SK-N-DZ (cell line): ENCODE measurements around the gene CEMIP. TPM values are rescaled to one million over a fixed set of nuclear protein-coding genes. Genes with fewer than 3 reads are reported as not detected.

ENCODE experiments used
- DNase-seq: peaks from one replicate; pipeline ENCODE4 v3.0.0-alpha.2; 2015; ENCODE audit warnings: low spot score
- polyA plus RNA-seq, 2 experiments: library from polyadenylated mRNA; depleted of rRNA; stranded (reverse); fragments of >200 nt; gene quantifications; 2 replicates each; pipeline ENCODE4 v1.2.3, GENCODE V29; 2014

The CEMIP gene, protein sequence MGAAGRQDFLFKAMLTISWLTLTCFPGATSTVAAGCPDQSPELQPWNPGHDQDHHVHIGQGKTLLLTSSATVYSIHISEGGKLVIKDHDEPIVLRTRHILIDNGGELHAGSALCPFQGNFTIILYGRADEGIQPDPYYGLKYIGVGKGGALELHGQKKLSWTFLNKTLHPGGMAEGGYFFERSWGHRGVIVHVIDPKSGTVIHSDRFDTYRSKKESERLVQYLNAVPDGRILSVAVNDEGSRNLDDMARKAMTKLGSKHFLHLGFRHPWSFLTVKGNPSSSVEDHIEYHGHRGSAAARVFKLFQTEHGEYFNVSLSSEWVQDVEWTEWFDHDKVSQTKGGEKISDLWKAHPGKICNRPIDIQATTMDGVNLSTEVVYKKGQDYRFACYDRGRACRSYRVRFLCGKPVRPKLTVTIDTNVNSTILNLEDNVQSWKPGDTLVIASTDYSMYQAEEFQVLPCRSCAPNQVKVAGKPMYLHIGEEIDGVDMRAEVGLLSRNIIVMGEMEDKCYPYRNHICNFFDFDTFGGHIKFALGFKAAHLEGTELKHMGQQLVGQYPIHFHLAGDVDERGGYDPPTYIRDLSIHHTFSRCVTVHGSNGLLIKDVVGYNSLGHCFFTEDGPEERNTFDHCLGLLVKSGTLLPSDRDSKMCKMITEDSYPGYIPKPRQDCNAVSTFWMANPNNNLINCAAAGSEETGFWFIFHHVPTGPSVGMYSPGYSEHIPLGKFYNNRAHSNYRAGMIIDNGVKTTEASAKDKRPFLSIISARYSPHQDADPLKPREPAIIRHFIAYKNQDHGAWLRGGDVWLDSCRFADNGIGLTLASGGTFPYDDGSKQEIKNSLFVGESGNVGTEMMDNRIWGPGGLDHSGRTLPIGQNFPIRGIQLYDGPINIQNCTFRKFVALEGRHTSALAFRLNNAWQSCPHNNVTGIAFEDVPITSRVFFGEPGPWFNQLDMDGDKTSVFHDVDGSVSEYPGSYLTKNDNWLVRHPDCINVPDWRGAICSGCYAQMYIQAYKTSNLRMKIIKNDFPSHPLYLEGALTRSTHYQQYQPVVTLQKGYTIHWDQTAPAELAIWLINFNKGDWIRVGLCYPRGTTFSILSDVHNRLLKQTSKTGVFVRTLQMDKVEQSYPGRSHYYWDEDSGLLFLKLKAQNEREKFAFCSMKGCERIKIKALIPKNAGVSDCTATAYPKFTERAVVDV (N-terminal part only)
- polyA plus RNA-seq (2014; cell fraction: cytosol; rRNA removed): 0.50 and 1.6 TPM in 2 replicates
- polyA plus RNA-seq (2014; cell fraction: nucleus; rRNA removed): 0.65 and 0.84 TPM in 2 replicates

GRCh38 chr15:80778964-80779657 is at the start of gene CEMIP:
Gene CEMIP, plus strand, starts transcription at chr15:80779370. Its CDS starts 94,510 bp downstream, at chr15:80873880.
- DNase-seq: peak; percentile 73

DNA sequence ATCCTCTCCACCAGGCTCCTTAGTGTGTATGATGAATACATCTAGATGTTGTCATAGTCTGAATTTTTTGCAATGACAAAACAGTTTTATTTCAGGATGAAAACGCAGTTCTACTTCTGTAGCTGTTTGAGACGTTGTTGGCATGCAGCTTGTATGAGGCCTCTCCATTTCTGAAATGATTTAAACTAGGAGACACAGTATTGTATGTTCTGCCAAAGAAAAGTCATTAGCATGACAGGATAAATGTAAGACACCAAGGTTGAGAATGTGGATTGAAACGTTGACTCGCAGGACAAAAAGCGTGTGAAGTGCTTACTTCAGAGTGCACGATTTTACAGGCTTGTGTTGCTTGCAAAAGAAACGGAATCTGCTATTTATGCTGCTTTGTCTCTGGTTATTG is 48.8 kb upstream of the CEMIP start:
- no peak for DNase-seq

GRCh38 chr15:80730926-80731325 is 48.2 kb upstream of the CEMIP start:
- no peak for DNase-seq

GRCh38 chr15:80732167-80732566 is 47.0 kb upstream of the CEMIP start:
- DNase-seq: no peak

- DNase-seq: no peak
Measured at GRCh38 chr15:80732818-80733217, 46.4 kb upstream of the CEMIP start.

DNA sequence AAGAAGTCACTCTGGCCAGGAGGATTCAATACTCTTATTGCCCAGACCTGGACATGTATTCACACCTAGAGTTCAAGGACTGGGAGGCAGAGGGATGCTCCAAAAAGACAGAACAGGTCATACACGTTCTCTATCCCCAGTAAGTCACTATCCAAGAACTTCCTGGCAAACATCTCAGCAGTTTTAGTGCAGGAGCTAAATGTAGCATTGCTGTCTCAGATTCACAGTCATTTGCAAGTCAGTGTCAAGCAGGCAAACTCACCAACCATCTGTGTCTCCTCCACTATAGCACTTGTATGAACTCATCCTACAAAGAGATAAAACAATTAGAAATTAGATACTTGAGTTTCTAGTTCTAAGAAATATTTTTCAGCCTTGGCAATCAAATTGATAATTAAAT is 45.7 kb upstream of the CEMIP start:
- DNase-seq: no peak

DNA sequence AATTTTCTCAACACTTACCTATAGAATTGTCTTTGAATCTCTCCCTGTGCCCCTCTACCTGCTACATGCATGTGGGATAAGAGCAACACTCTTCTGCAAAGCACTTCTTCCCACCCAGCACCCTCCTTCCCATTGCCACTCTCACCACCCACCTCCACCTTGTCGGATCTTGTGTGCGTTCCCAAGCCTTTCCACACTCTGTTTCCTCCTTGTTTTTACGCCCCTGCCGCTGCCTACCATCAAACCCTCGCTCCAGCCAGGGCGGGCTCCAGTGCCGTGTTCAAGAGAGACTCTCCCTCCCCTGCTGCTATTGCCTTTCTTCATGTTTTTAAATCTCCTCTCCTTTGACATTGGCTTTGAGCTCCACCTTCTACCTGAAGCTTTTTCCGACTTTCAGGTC is 43.8 kb upstream of the CEMIP start:
- DNase-seq: no peak

DNA sequence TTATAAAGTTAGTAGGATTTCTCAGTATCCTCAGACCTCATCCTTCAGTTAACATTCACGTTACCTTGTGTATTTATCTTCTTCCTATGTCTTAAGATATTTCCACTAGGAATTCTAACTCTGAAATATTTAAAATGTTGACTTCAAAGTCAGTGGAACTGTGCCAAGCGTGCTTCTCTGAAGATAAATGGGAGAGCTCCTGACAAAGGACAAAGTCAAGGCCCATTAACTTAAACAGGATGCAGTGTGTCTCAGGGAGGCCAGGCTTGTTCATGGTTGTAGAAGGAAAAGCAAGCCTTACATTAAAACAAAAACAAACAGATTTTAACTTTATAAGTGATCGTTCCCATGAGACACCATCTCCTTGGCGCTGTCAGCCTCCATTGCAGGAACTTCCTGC is 42.6 kb upstream of the CEMIP start:
- no peak for DNase-seq

DNA sequence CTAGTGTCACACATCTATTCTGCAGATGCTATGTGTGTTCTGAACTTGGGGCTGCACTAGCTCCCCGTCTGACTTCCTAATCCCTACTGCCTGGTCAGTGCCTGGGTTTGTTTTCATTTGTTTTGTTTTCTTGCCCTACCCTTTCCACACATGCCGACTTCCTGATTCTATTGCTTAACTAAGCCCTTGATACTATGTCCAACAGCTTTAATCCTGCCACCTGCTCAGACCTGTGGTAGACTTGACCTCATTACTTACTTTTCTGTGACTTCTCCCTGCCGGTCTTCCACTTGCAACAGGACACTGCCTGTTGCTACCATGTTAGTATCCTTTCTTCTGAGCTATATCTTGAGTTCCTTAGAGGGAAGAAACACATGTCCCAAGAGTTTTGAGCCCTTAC is 39.3 kb upstream of the CEMIP start:
- no peak for DNase-seq

DNA sequence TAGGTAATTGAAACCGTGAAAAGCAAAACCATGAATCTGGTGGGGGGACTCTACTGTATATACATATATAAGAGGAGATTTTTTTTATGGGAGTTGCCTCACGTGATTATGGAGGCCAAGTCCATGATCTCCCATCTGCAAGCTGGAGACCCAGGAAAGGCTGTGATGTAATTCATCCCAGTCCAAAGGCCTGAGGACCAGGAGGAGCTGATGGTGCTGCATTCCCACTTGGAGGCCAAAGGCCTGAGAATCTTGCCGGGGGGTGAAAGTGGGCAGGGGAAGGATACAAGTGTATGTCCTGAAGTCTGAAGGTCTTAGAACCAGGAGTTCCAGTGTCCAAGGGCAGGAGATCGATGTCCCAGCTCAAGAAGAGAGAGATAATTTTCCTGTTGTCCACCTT is 37.1 kb upstream of the CEMIP start:
- DNase-seq: no peak

DNA sequence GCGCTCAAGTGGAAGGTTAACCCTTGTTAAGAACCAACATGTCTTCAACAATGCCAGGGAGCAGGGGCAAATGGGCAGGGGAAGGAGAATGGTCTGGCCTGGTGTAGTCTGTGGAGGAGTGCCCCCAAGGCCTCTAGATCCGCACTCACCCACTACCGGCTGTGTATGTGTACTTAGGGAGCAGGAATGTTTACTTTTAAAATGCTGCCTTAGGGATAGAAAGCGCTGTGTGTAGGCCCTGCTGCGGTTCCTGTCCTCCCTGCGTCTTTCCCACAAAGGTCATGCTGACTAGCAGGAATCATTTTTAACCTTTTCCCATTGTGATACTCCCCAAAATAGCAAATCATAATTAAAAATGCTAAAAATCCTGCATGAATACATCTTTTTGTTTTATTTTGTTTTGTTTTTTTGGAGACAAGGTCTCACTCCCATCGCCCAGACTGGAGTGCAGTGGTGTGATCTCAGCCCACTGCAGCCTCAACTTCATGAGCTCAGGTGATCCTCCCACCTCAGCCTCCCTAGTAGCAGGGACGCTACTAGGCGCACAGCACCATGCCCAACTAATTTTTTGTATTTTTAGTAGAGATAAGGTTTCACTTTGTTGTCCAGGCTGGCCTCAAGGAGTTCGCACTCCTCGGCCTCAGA is 35.9 kb upstream of the CEMIP start:
- no peak for DNase-seq

GRCh38 chr15:80744415-80744814 is 34.8 kb upstream of the CEMIP start:
- DNase-seq: no peak

DNA sequence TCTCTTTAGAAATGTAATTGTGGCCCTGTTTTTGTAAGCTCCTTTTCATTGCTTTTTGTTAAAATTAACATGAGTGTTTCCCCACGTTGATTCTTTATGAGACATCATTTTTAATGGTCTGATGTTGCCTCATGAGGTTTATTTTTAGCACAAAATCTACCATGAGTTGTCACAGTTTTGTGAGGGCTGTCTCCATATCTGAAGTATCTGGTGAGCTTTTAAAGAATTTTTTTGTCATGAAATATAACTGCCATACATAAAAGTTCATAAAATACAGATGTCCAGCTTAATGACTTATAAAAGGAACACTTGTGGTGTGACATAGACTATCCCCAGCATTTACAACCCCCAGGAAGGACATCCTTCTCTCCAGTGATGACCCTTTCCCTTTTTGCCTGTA is 34.3 kb upstream of the CEMIP start:
- no peak for DNase-seq

- DNase-seq: no peak
Measured at GRCh38 chr15:80745888-80746287, 33.3 kb upstream of the CEMIP start.

DNA sequence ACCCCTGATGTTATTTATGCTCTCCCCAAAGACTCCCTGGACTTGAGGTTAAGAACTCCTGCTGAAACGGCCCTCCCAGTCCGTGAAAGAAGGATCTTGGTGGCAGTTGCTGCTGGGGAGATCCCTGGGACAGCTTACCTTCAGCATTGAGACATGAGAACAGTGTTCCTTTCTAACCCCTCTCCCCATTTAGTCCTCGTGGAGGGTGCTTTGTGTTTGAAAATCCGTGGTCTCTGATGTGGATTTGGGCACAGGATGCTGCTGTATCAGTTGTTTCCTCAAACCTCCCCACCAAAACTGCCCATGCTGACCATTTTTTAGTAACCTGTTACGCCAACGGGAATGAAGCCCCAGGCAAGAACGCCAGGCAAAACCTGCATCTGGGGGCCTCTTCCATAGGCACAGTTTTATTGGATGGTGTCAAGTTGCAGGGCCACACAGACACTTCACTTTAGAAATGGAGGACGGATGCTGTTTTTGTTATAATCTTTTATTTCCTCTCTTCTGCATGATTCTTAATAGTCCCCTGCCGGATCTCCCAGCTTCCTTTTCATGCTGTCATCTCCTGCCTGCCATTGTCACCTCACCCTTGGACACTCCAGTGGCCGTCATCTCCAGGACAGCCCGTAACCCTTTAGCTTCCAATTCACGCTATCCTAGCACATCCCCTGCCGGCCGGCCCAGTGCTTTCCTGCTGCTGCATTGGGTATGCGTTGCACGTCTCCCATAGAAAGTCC is 31.7 kb upstream of the CEMIP start:
- DNase-seq: no peak

DNA sequence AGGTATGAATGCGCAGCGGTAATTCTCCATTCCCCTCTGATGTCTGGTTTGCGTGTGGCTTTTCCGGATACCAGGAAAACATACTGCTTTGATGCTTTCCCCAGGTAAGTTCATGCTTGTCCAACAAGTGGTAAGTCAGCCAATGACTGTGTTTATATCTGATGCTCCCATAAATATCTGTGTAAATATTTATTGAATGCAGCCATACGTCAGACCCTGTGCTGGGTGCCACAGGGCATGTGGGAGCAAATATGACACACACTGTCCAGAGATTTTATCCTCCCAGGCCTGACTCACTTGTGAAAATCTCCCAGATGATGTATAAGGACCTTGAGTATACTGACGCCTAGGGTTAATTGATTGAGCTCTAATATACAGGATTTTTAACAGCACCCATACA is 29.6 kb upstream of the CEMIP start:
- DNase-seq: no peak

DNA sequence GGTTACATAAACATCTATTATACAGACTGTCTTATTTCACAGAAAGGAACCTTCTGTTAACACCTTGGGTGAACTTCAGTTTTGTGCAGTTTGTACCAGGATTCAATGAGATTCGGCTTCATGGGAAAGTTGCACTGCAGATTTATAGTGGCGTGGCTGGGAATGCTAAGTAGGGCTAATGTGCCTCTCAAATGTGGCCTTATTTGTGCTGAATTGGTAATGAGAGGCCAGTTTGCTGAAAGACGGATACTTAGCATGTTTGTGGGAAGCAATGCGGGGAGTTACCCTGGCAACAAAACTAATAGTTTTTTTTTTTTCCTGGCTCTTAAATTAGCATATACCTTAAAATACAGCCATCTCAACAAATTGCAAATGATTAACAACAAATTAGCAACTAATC is 28.6 kb upstream of the CEMIP start:
- no peak for DNase-seq

- no peak for DNase-seq
Measured at GRCh38 chr15:80752204-80752603, 27.0 kb upstream of the CEMIP start.

GRCh38 chr15:80753161-80753560 is 26.0 kb upstream of the CEMIP start:
- no peak for DNase-seq

DNA sequence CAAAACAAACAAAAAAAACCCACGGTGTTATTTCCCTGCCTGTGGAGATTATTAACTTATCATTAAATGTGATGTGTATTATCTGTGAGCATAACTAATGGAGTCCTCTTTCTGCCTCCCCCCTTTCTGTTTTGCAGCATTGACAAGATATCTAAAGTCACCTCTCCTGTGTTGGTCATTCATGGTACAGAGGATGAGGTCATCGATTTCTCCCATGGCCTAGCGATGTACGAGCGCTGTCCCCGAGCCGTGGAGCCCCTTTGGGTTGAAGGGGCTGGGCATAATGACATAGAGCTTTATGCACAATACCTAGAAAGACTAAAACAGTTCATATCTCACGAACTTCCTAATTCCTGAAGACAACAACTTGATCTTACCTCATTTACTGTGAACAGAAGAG is 25.2 kb upstream of the CEMIP start:
- DNase-seq: no peak
